KOPT-K1 (cell line): ENCODE measurements around the gene PLAGL1.

Source experiments
- H3K27ac ChIP-seq: fragments of 200-600 bp; sonication (generic); 2 replicates; pipeline ENCODE4 v1.5.1; 2016; ENCODE audit warnings: antibody characterized with exemption, mild to moderate bottlenecking, low read depth, low read length; ENCODE audit not compliant: poor library complexity, severe bottlenecking
- H3K36me3 ChIP-seq: fragments of 200-600 bp; sonication (generic); 2 replicates; pipeline ENCODE4 v1.5.1; 2017; ENCODE audit warnings: antibody characterized with exemption, mild to moderate bottlenecking, low read length, moderate library complexity; ENCODE audit not compliant: insufficient read depth
- H3K9me3 ChIP-seq: fragments of 200-600 bp; sonication (generic); 2 replicates; pipeline ENCODE4 v1.5.1; 2017; ENCODE audit warnings: antibody characterized with exemption, low read length, mild to moderate bottlenecking; ENCODE audit not compliant: insufficient read depth, poor library complexity, severe bottlenecking

Gene PLAGL1

DNA sequence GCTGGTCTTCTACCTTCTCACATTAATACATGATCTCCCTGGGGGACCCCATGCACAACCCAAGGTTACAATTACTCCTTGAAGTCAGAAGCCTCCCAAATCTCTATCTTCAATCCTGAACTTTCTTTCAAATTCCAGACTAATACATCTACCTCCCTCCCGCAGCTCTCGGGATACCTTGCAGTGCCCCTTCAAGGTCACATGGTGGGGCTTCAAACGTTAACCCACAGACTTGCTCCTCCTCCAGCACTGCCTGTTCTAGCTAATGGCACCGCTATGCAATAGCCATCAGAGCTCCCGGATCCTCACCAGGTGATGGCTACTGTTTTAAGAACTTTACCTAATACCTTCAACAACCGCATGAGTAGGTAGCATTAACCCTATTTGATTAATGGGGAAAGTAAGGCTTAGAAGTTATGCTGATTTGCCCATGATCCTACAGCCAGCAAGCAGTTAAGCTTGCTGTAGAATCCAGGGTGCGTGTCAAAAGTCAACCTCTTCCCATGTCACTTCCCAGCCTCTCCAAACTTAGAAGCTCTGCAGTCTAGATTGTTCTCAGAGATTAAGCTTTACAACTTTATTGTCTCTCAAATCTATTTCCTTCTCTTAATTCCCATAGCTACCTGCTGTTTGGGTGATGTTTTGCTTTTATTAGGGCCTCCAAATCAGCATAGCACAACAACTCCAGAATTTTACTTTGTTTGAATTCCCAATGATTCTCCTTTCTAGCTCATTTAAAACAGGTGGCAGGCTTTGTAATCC is 44.7 kb downstream of the PLAGL1 start:
- Histone ChIP-seq H3K9me3 (no peaks in the 10 kb centered on the region), H3K27ac (no peak overlapping the region), H3K36me3 (peaks cover 3% of the 10 kb centered on the region; the same call in 1 of the 2 replicates)

GRCh38 chr6:143961886-143962878 is 45.9 kb downstream of the PLAGL1 start:
- H3K36me3 ChIP-seq: peaks cover 3% of the 10 kb centered on the region; the same call in 1 of the 2 replicates
- no peaks in the 10 kb centered on the region for H3K9me3 ChIP-seq
- no peak overlapping the region for H3K27ac ChIP-seq

- Histone ChIP-seq H3K9me3 (no peaks in the 10 kb centered on the region), H3K36me3 (peaks cover 3% of the 10 kb centered on the region; the same call in 1 of the 2 replicates), H3K27ac (no peak overlapping the region)
These were observed 47.0 kb downstream of the PLAGL1 start for GRCh38 chr6:143961066-143961465.

- Histone ChIP-seq H3K9me3 (no peaks in the 10 kb centered on the region), H3K27ac (no peak overlapping the region), H3K36me3 (peaks cover 3% of the 10 kb centered on the region; the same call in 1 of the 2 replicates)
These were observed 48.1 kb downstream of the PLAGL1 start for GRCh38 chr6:143959927-143960326.

DNA sequence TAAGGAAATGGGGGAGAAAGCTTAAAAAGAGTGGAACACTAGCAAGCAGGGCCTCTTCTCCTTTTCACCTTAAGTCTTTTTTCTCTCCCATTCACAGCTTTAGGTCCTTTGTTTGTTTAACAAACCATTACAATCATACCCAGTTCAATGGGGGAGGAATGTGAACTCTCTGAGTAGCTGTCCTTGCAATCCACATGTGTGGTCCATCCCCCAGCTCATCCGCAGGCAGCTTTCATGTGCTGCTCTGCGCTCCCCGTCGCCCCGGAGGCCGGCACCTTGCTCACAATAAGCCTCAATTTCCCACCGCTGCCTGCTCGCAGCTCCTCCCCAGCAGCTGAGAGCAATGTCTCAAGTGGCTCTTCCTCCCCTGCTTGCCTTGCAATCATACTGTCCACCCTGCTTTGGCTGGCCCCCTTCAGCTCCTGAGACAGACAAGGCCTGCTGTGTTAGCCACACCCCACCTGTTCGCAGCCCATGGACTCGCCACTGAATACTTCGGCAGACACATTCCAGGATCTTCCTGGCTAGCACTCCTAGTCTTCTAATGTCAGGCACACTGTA is 49.1 kb downstream of the PLAGL1 start:
- Histone ChIP-seq H3K36me3 (peaks cover 3% of the 10 kb centered on the region; the same call in 1 of the 2 replicates), H3K27ac (no peak overlapping the region), H3K9me3 (no peaks in the 10 kb centered on the region)

DNA sequence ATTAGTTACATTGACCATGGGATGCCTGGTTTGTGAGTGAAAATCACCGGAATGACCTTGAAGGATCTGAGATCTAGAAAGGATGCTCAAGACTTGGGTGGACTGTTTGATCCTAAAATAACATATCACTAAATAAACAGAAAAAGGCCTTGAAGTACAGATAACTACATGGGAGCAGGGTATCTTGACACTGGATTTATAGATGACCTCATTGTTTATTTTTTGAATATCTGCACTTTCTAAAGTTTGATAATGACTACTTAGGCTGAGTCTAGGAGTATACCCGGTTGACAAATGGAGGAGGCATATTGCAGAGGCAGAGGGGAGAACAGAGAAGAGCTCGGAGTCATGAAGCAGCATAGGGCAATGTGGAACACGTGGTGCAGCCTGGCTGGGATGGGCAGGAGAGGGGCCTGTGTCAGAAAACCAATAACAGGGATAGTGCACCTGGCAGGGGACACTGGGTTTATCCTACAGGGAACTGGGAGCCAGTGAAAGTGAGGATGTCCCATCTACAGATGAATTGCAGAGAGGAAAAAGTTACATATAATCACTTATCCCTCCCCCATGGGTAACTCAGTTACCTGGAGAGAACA is 50.3 kb downstream of the PLAGL1 start:
- H3K27ac ChIP-seq: no peak overlapping the region
- peaks cover 3% of the 10 kb centered on the region; the same call in 1 of the 2 replicates for H3K36me3 ChIP-seq
- no peaks in the 10 kb centered on the region for H3K9me3 ChIP-seq

GRCh38 chr6:143955971-143956370 is 52.1 kb downstream of the PLAGL1 start:
- no peaks in the 10 kb centered on the region for H3K9me3 ChIP-seq
- H3K27ac ChIP-seq: no peak overlapping the region
- H3K36me3 ChIP-seq: peaks cover 3% of the 10 kb centered on the region; the same call in 1 of the 2 replicates

DNA sequence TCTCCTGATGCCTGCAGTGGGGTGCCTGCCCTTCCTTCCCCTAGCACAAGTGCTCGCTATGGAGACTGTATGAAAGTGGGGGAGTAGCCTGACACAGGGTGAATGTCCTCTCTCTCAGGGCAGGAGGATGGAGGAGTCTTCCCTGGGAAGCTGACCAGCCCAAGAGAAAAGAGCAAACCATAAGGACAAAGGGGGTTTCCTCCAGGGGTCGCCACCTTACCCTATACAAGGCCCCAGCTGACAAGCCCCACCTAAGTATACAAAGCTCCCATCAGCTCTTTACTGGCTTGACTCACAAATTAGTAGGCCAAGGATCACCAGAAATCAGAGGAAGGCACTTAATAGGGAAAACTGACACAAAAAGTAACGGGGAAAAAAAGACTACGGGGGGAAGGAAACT is 54.1 kb downstream of the PLAGL1 start:
- Histone ChIP-seq H3K9me3 (no peaks in the 10 kb centered on the region), H3K27ac (no peak overlapping the region), H3K36me3 (no peaks in the 10 kb centered on the region)

DNA sequence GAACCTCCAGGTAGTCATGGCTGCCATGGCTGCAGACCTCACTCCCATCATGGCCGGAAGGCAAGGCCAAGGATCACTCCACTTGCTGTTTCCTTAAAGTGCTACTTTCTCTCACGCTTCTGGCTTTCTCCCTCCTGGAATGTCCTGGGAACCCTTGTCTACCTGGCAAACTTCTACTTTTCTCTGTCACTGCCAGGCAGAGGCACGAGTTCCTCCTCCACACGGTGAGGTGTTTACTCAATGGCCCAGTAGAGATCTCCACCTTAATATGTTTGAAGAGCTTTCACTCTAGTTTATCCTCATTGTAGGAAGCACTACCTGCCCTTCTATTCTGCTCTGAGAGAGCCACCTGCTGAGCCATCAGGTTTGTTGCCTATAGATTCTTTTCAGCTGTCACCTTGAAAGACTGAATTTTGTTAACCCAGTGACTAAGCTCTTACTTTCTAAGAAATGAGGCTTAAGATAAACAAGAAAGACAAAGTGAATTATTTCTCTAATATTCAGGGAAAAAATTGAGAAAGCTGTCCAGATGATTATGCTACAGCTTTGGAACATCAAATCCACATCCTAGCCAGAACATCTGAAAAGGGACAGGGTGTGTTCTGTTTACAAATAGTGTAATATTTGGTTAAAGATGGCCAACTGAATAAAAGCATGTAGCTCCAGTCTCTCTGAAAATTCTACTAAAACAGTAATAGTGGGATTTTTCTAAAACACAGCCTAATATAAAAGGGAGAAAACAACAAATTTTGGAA is 54.9 kb downstream of the PLAGL1 start:
- Histone ChIP-seq H3K9me3 (peaks cover 2% of the 10 kb centered on the region), H3K27ac (no peak overlapping the region), H3K36me3 (peaks cover under 1% of the 10 kb centered on the region; the same call in 1 of the 2 replicates)

DNA sequence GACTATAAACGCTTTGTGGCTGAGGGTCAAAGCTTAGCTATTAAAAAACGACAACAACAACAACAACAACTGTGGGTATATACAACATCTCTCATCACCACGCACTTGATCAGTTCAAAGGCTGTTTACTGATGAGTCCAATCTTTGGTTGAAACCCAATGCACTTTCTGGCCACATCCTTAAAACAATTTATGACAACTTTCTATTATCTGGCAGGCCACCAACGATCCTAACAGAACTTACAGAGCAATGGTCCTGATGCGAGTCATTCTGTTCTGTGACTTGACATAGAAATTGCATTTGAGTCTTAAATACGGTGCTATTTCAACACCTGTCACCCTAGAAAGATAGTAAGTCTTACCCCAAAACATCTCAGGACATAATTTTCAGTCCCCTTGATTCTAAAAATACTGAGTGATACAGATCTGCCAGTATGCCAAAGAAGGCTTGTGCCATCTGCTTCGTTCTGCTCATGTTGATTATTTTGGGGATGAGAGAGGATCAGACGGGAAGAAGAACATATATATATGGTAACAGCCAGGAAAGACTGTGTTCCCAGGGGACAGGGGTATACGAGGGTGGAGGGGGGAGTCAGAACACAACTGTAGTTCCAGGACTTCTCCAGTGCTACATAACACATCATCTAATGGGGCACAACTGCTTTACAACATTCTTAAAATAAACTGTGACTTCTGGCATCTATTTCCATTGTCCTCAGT is 55.8 kb downstream of the PLAGL1 start:
- Histone ChIP-seq H3K9me3 (peaks cover 11% of the 10 kb centered on the region), H3K27ac (no peak overlapping the region), H3K36me3 (peaks cover 10% of the 10 kb centered on the region; the same call in 1 of the 2 replicates)

GRCh38 chr6:143950875-143951274 is 57.2 kb downstream of the PLAGL1 start:
- Histone ChIP-seq H3K27ac (no peak overlapping the region), H3K9me3 (peaks cover 18% of the 10 kb centered on the region), H3K36me3 (peaks cover 13% of the 10 kb centered on the region; the same call in 1 of the 2 replicates)

- Histone ChIP-seq H3K9me3 (peaks cover 18% of the 10 kb centered on the region), H3K36me3 (peaks cover 13% of the 10 kb centered on the region; the same call in 1 of the 2 replicates), H3K27ac (no peak overlapping the region)
These were observed 58.1 kb downstream of the PLAGL1 start for GRCh38 chr6:143949962-143950361.

DNA sequence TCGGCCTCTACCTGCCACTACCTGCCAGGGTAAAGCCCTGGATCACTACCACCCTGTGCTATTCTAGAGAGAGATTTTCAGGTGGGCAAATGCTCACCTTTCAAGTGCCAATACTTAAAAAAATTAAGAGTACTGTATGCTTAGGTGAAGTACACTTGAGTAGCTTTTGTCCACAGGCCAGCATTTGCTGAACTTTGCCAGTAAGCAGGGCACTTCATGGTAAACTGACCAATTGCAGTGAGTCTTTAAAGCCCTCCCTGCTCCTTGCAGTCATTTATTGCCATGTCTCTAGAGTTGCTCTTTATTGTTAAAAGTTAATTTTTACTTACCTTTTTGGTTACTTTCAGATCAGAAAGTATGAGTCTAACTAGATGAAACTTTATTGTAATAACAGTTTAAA is 58.5 kb downstream of the PLAGL1 start:
- Histone ChIP-seq H3K36me3 (peaks cover 13% of the 10 kb centered on the region; the same call in 1 of the 2 replicates), H3K9me3 (peaks cover 18% of the 10 kb centered on the region), H3K27ac (no peak overlapping the region)
